Measurements from ENCODE around the gene MARK3.

DNA sequence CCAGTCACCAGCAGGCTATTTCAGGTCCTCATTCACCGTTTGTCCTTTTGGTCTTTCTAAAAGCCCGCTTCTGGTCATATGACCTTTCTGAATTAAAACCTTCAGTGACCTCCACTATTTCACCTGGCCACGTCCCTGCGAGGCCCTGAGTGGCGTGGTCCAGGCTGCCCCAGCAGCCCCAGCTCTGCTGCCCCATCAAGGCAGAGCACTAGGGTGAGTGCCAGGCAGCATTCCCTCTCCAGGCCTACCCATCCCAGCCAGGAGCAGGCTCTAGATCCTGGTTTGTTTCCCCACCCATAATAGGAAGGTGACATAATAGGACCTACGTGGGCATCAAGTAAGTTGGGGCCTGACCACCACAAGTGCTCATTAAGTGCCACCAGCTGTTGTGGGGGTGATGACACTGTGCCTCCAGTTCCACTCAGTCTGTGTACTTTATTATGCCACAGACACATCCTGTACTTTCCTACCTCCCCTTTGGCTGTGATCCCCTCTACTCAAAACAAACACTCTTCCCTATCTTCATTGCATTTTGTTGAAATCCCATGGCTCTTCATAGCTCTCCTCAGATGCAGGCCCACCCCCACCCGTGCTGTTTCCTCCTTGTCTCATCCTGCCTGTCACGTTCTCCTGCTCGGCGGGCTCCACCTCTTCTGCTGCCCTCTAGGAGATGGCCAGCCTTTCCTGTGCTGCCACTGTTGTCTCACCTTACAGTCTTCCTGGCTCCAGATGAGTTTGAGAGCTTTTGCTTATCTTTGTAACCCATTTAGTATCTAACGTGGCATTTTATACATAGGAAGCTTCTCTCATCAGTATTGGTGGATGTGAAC is 116.0 kb downstream of the MARK3 start:
- no peak for TF ChIP-seq CTCF (IDR thresholded peaks at IDR 0.05)
- no peak for TF ChIP-seq POLR2A (IDR thresholded peaks at IDR 0.05)
- TF ChIP-seq POLR2AphosphoS5 (IDR thresholded peaks at IDR 0.05) = no peak
- no peak for TF ChIP-seq EP300 (IDR thresholded peaks at IDR 0.05; ENCODE audit: low read depth)
